ENCODE measurements around the gene LMTK3. TPM values are rescaled to one million over a fixed set of nuclear protein-coding genes. Genes with fewer than 3 reads are reported as not detected.
A peak's percentile ranks its signal among the peaks of the same experiment; 100 is the strongest.

The LMTK3 gene
- total and polyA plus RNA-seq, 2 of the 13 experiments (the other 11 are each of a cell fraction or from before 2014, with no cell fraction given), result 0.18 to 0.29 TPM

DNA sequence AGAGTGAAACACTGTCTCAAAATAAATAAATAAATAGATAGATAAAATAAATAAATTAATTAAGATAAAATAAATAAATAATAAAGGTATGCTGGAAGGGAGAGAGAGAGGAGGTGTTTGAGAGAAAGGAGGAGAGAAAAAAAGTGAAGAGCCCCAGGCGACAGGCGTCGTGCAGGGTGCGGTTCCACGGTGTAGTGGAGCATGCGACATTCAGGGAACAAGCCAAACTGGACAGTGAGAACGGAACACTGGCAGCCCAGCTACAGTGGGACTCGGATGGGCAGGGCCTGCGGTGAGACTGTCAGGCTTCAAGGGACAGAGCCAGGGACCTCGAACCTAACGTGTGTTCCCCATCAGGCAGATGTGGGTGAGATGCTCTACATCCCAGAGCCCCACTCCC lies 49.8 kb upstream of the LMTK3 start:
- intact Hi-C loops (cut with micrococcal nuclease; ENCODE audit: unreplicated experiment), result no loop called here
- BruUV-seq (replicated peaks), result no TSS peak
- WGBS (ENCODE audit: low lambda C conversion rate), result 96% methylated on average over 11 of the region's 11 CpGs
- DNase-seq (ENCODE audit: low spot score), result no peak
- Histone ChIP-seq H4K20me1 (ENCODE audit: insufficient read depth, low read length) (no peaks in the 10 kb centered on the region), H3K4me2 (ENCODE audit: low read depth, low read length) (no peak overlapping the region), H2AFZ (ENCODE audit: low read length) (no peak overlapping the region), H3K9ac (ENCODE audit: insufficient read depth, low read depth, low read length) (no peak overlapping the region), H3K79me2 (ENCODE audit: insufficient read depth, low read length) (no peaks in the 10 kb centered on the region), H3K4me3 (replicated peaks in 1 of 3; ENCODE audit: insufficient read depth in 1 of 3, low read depth in 2 of 3, low read length in 3 of 3) (no peak overlapping the region), H3K9me3 (ENCODE audit: low read length) (no peaks in the 10 kb centered on the region), H3K27ac (ENCODE audit: extremely low read length, insufficient read depth, low read length) (no peak overlapping the region), H3K27me3 (ENCODE audit: control insufficient read depth in 1 of 2, insufficient read depth in 2 of 2, low read length in 2 of 2) (no peaks in the 10 kb centered on the region), H3K4me1 (ENCODE audit: insufficient read depth, low read length) (peaks cover 56% of the 10 kb centered on the region), H3K36me3 (replicated peaks in 1 of 2; ENCODE audit: control insufficient read depth in 1 of 2, insufficient read depth in 2 of 2, low read length in 2 of 2) (no peaks in the 10 kb centered on the region)
- no peak for ATAC-seq
- ChIA-PET CTCF (ENCODE audit: low intra/inter-chr PET ratio, low total read pairs) (no interaction called here), POLR2A (no interaction called here)
- FAIRE-seq, result no peak
- TF ChIP-seq, protein P1, sequence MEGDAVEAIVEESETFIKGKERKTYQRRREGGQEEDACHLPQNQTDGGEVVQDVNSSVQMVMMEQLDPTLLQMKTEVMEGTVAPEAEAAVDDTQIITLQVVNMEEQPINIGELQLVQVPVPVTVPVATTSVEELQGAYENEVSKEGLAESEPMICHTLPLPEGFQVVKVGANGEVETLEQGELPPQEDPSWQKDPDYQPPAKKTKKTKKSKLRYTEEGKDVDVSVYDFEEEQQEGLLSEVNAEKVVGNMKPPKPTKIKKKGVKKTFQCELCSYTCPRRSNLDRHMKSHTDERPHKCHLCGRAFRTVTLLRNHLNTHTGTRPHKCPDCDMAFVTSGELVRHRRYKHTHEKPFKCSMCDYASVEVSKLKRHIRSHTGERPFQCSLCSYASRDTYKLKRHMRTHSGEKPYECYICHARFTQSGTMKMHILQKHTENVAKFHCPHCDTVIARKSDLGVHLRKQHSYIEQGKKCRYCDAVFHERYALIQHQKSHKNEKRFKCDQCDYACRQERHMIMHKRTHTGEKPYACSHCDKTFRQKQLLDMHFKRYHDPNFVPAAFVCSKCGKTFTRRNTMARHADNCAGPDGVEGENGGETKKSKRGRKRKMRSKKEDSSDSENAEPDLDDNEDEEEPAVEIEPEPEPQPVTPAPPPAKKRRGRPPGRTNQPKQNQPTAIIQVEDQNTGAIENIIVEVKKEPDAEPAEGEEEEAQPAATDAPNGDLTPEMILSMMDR (CRISPR knock-in tag; IDR thresholded peaks at IDR 0.05), result no peak
- peak; percentile 30; the same call in 1 of the 2 replicates for TF ChIP-seq ZBTB38 (CRISPR knock-in tag; IDR thresholded peaks at IDR 0.05)
- in situ Hi-C loops (cut with HindIII; ENCODE audit: extremely low pct_ligation_motif_present, low pct_unique_long_range_greater_than_20kb), result no loop called here

DNA sequence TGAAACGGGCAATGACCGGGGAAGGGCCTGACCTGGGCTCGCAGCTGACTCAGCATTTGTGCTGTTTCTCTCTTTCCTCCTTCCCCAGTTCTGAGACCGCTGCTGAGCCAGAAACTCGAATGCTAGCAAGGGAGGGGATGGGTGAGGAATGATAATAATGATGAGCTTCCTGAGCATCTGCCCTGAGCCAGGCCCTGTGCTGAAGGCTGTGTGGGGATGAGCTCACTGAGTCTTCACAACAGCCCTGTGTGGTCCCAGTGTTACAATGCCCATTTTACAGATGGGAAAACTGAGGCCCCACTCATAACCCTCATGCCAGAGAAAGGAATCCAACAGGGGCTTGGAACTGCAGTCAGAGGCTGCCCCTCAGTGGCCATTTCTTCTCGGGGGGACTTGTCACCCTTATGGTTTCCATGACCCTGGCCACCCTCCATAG lies 48.5 kb upstream of the LMTK3 start:
- BruUV-seq (replicated peaks), result no TSS peak
- intact Hi-C loops (cut with micrococcal nuclease; ENCODE audit: unreplicated experiment) (no loop called here), in situ Hi-C loops (cut with HindIII; ENCODE audit: extremely low pct_ligation_motif_present, low pct_unique_long_range_greater_than_20kb) (no loop called here)
- peaks cover 63% of the 10 kb centered on the region for H3K4me1 ChIP-seq (ENCODE audit: insufficient read depth, low read length)
- no peak overlapping the region for H3K4me2 ChIP-seq (ENCODE audit: low read depth, low read length)
- H3K27me3 ChIP-seq (ENCODE audit: control insufficient read depth in 1 of 2, insufficient read depth in 2 of 2, low read length in 2 of 2), result no peaks in the 10 kb centered on the region
- ATAC-seq (no peak), FAIRE-seq (no peak), DNase-seq (ENCODE audit: low spot score) (peak; percentile 43)
- H3K27ac ChIP-seq (ENCODE audit: extremely low read length, insufficient read depth, low read length), result no peak overlapping the region
- no peak overlapping the region for H2AFZ ChIP-seq (ENCODE audit: low read length)
- H3K9me3 ChIP-seq (ENCODE audit: low read length), result no peaks in the 10 kb centered on the region
- H4K20me1 ChIP-seq (ENCODE audit: insufficient read depth, low read length), result no peaks in the 10 kb centered on the region
- no peak overlapping the region for H3K9ac ChIP-seq (ENCODE audit: insufficient read depth, low read depth, low read length)
- ChIA-PET POLR2A (no interaction called here), CTCF (ENCODE audit: low intra/inter-chr PET ratio, low total read pairs) (interaction anchor here (0.8 kb wide), 1 partner anchor 24 kb away, joined by 3 read pairs; no protein-coding TSS in a partner anchor)
- no peaks in the 10 kb centered on the region for H3K36me3 ChIP-seq (replicated peaks in 1 of 2; ENCODE audit: control insufficient read depth in 1 of 2, insufficient read depth in 2 of 2, low read length in 2 of 2)
- no peaks in the 10 kb centered on the region for H3K79me2 ChIP-seq (ENCODE audit: insufficient read depth, low read length)
- 96% methylated on average over 6 of the region's 6 CpGs for WGBS (ENCODE audit: low lambda C conversion rate)
- H3K4me3 ChIP-seq (replicated peaks in 1 of 3; ENCODE audit: insufficient read depth in 1 of 3, low read depth in 2 of 3, low read length in 3 of 3), result no peak overlapping the region
- TF ChIP-seq ZMYM2 (CRISPR knock-in tag; IDR thresholded peaks at IDR 0.05), result peak; percentile 80
- TF ChIP-seq, protein P1 (CRISPR knock-in tag; IDR thresholded peaks at IDR 0.05), result peak; percentile 54
- TF ChIP-seq, protein P2, sequence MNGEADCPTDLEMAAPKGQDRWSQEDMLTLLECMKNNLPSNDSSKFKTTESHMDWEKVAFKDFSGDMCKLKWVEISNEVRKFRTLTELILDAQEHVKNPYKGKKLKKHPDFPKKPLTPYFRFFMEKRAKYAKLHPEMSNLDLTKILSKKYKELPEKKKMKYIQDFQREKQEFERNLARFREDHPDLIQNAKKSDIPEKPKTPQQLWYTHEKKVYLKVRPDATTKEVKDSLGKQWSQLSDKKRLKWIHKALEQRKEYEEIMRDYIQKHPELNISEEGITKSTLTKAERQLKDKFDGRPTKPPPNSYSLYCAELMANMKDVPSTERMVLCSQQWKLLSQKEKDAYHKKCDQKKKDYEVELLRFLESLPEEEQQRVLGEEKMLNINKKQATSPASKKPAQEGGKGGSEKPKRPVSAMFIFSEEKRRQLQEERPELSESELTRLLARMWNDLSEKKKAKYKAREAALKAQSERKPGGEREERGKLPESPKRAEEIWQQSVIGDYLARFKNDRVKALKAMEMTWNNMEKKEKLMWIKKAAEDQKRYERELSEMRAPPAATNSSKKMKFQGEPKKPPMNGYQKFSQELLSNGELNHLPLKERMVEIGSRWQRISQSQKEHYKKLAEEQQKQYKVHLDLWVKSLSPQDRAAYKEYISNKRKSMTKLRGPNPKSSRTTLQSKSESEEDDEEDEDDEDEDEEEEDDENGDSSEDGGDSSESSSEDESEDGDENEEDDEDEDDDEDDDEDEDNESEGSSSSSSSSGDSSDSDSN (CRISPR knock-in tag; IDR thresholded peaks at IDR 0.05), result no peak
- TF ChIP-seq MAFF (IDR thresholded peaks at IDR 0.05; ENCODE audit: low read depth, low read length), result peak; percentile 92
- peak; percentile 91 for TF ChIP-seq ZMYM3 (CRISPR knock-in tag; IDR thresholded peaks at IDR 0.05)
- peak; percentile 50 for TF ChIP-seq RAD21 (CRISPR knock-in tag; IDR thresholded peaks at IDR 0.05)
- peak; percentile 43 for TF ChIP-seq SMC3 (IDR thresholded peaks at IDR 0.05; ENCODE audit: low read length)
- TF ChIP-seq STAG1 (CRISPR knock-in tag; IDR thresholded peaks at IDR 0.05), result peak; percentile 71
- no peak for TF ChIP-seq MYNN (CRISPR knock-in tag; IDR thresholded peaks at IDR 0.05; ENCODE audit: low read depth)
- TF ChIP-seq ZNF629 (CRISPR knock-in tag; conservative IDR thresholded peaks at IDR 0.05), result peak; percentile 99
- TF ChIP-seq CHD4 (IDR thresholded peaks at IDR 0.05; ENCODE audit: borderline replicate concordance, low read length), result peak; percentile 92; the same call in 1 of the 2 replicates
- TF ChIP-seq KDM1A (CRISPR knock-in tag; IDR thresholded peaks at IDR 0.05), result peak; percentile 90

Measured in HepG2 (cell line).